Upper lobe of left lung (tissue), 4 donors: ENCODE measurements around the gene MARCKS.

Experiments
- EP300 ChIP-seq, 4 donors: sonication (generic); formaldehyde crosslinking; IDR thresholded peaks; one replicate each; pipeline ENCODE4 v1.5.1; 2017; ENCODE audit warnings: antibody characterized with exemption in 4 of 4, control low read depth in 2 of 4
- POLR2A ChIP-seq, 4 donors: fragments of 450-650 bp; IDR thresholded peaks; one replicate each; pipeline ENCODE4 v1.5.1; 2016 to 2017; ENCODE audit warnings: antibody characterized with exemption in 4 of 4, mild to moderate bottlenecking in 2 of 4
- POLR2AphosphoS5 ChIP-seq, 2 donors: sonication (generic); formaldehyde crosslinking; IDR thresholded peaks; one replicate each; pipeline ENCODE4 v1.5.1; 2017; ENCODE audit warnings: antibody characterized with exemption in 2 of 2
- TF ChIP-seq, protein P1 (sequence below), 6 experiments: fragments of 450-650 bp in 4 of 6; fragments of 200-600 bp in 2 of 6; sonication (generic) in 2 of 6; IDR thresholded peaks; one replicate each; pipeline ENCODE4 v1.5.1; 2016 to 2019; ENCODE audit warnings: antibody characterized with exemption in 6 of 6

DNA sequence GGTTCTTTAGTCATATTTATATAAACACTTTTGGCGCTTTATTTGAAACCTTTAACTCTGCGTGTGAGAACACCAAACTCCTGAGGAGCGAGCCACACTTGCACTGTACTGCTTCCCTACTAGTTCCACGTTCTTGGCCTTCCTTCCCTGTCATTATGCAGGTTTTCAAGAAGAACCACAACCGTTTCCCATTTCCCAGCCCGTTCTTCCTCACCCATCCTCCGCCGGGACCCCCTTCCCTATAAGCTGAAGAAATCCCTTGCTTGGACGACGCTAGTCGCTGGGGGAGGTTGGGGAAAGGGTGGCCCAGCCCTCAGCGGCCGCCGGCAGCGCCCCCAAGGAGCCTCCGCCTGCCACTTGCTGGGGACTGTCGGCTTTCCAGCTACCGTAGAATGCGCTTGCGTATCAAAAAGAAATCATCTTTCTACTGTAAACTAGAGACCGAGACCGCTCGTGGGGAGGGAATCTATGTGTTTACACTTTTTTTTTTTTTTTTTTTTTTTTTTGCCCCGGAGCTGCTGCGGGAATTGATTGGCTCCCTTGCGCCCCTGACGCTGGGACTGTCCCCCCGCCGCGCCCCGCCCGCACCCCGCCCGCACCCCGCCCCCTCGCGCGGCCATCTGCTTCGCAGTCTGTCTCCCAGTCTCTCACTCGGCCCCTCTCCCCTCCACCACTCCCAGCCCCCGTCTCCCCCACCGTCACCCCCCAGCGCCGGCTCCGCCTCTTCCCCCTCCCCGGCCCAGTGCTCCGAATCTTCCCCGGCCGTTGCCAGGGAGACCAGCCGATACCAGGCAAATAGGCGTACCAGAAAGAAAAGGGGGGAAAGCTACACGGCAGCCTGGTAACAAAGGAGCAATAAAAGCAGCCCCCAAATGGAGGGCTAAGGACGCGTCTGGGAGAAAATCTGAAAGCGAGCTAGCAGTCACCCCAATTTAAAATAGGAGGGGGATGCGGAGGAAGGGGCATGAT, 2.3 kb upstream of the MARCKS start:
- TF ChIP-seq POLR2A (IDR thresholded peaks at IDR 0.05) (no peak), POLR2AphosphoS5 (IDR thresholded peaks at IDR 0.05) (no peak), EP300 (IDR thresholded peaks at IDR 0.05) (no peak)
- TF ChIP-seq, protein P1, sequence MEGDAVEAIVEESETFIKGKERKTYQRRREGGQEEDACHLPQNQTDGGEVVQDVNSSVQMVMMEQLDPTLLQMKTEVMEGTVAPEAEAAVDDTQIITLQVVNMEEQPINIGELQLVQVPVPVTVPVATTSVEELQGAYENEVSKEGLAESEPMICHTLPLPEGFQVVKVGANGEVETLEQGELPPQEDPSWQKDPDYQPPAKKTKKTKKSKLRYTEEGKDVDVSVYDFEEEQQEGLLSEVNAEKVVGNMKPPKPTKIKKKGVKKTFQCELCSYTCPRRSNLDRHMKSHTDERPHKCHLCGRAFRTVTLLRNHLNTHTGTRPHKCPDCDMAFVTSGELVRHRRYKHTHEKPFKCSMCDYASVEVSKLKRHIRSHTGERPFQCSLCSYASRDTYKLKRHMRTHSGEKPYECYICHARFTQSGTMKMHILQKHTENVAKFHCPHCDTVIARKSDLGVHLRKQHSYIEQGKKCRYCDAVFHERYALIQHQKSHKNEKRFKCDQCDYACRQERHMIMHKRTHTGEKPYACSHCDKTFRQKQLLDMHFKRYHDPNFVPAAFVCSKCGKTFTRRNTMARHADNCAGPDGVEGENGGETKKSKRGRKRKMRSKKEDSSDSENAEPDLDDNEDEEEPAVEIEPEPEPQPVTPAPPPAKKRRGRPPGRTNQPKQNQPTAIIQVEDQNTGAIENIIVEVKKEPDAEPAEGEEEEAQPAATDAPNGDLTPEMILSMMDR (IDR thresholded peaks at IDR 0.05) = no peak
